ENCODE measurements around the gene HMOX2. TPM values are rescaled to one million over a fixed set of nuclear protein-coding genes. Genes with fewer than 3 reads are reported as not detected.

The HMOX2 gene
- total RNA-seq, 1 donor from 2014 or later: 75.2 TPM

GRCh38 chr16:4511441-4512082 lies 35.4 kb downstream of the HMOX2 start:
- Mint-ChIP-seq H3K9me3 (no peaks in the 10 kb centered on the region), H3K4me3 (ENCODE audit: low read depth) (no peak overlapping the region), H3K27ac (no peak overlapping the region), H3K27me3 (ENCODE audit: low read depth) (no peaks in the 10 kb centered on the region), H3K36me3 (ENCODE audit: low read depth) (peaks cover 66% of the 10 kb centered on the region), H3K4me1 (ENCODE audit: low read depth) (peaks cover 40% of the 10 kb centered on the region)
- intact Hi-C loops (cut with micrococcal nuclease): no loop called here
- DNase-seq (ENCODE audit: low spot score): no peak

- Mint-ChIP-seq H3K4me3 (ENCODE audit: low read depth) (no peak overlapping the region), H3K36me3 (ENCODE audit: low read depth) (peaks cover 62% of the 10 kb centered on the region), H3K4me1 (ENCODE audit: low read depth) (peaks cover 36% of the 10 kb centered on the region)
Observed at GRCh38 chr16:4512473-4512872, 36.3 kb downstream of the HMOX2 start.

GRCh38 chr16:4513086-4513860 lies 37.1 kb downstream of the HMOX2 start:
- no peak for DNase-seq (ENCODE audit: low spot score)
- Mint-ChIP-seq H3K4me3 (ENCODE audit: low read depth) (no peak overlapping the region), H3K36me3 (ENCODE audit: low read depth) (peaks cover 54% of the 10 kb centered on the region), H3K27me3 (ENCODE audit: low read depth) (no peaks in the 10 kb centered on the region), H3K9me3 (no peaks in the 10 kb centered on the region), H3K4me1 (ENCODE audit: low read depth) (peaks cover 36% of the 10 kb centered on the region), H3K27ac (peak overlapping the region; percentile 55)
- intact Hi-C loops (cut with micrococcal nuclease): no loop called here

More at GRCh38 chr16:4512473-4512872, 36.3 kb downstream of the HMOX2 start:
- DNase-seq (ENCODE audit: low spot score): no peak
- H3K9me3 Mint-ChIP-seq: no peaks in the 10 kb centered on the region
- no peaks in the 10 kb centered on the region for H3K27me3 Mint-ChIP-seq (ENCODE audit: low read depth)
- intact Hi-C loops (cut with micrococcal nuclease): no loop called here
- no peak overlapping the region for H3K27ac Mint-ChIP-seq

- Mint-ChIP-seq H3K4me3 (ENCODE audit: low read depth) (no peak overlapping the region), H3K27ac (peak overlapping the region; percentile 80), H3K4me1 (ENCODE audit: low read depth) (peaks cover 36% of the 10 kb centered on the region), H3K27me3 (ENCODE audit: low read depth) (no peaks in the 10 kb centered on the region), H3K9me3 (no peaks in the 10 kb centered on the region), H3K36me3 (ENCODE audit: low read depth) (peaks cover 50% of the 10 kb centered on the region)
- intact Hi-C loops (cut with micrococcal nuclease): loop anchor here (2.0 kb wide), 1 partner anchor 15 kb away; no protein-coding TSS in a partner anchor
- DNase-seq (ENCODE audit: low spot score): no peak
Observed at GRCh38 chr16:4513881-4514280, 37.7 kb downstream of the HMOX2 start.

- Mint-ChIP-seq H3K36me3 (ENCODE audit: low read depth) (peaks cover 43% of the 10 kb centered on the region), H3K27ac (peak overlapping the region; percentile 80), H3K4me3 (ENCODE audit: low read depth) (peak overlapping the region; percentile 34), H3K27me3 (ENCODE audit: low read depth) (no peaks in the 10 kb centered on the region), H3K4me1 (ENCODE audit: low read depth) (peaks cover 36% of the 10 kb centered on the region), H3K9me3 (no peaks in the 10 kb centered on the region)
- intact Hi-C loops (cut with micrococcal nuclease): loop anchor here (2.0 kb wide), 1 partner anchor 14 kb away; no protein-coding TSS in a partner anchor
- DNase-seq (ENCODE audit: low spot score): no peak
Observed at GRCh38 chr16:4514606-4515005, 38.4 kb downstream of the HMOX2 start.

- Mint-ChIP-seq H3K27ac (peak overlapping the region; percentile 80), H3K27me3 (ENCODE audit: low read depth) (no peaks in the 10 kb centered on the region), H3K36me3 (ENCODE audit: low read depth) (peaks cover 37% of the 10 kb centered on the region), H3K4me1 (ENCODE audit: low read depth) (peaks cover 37% of the 10 kb centered on the region), H3K4me3 (ENCODE audit: low read depth) (peak overlapping the region; percentile 47), H3K9me3 (no peaks in the 10 kb centered on the region)
- no peak for DNase-seq (ENCODE audit: low spot score)
- intact Hi-C loops (cut with micrococcal nuclease): loop anchor here (2.0 kb wide), 1 partner anchor 13 kb away; no protein-coding TSS in a partner anchor
Observed at GRCh38 chr16:4515611-4516233, 39.5 kb downstream of the HMOX2 start.

GRCh38 chr16:4517812-4518680 lies 41.8 kb downstream of the HMOX2 start:
- no peaks in the 10 kb centered on the region for H3K27me3 Mint-ChIP-seq (ENCODE audit: low read depth)
- no peak for DNase-seq (ENCODE audit: low spot score)
- H3K9me3 Mint-ChIP-seq: no peaks in the 10 kb centered on the region
- no peak overlapping the region for H3K27ac Mint-ChIP-seq
- intact Hi-C loops (cut with micrococcal nuclease): loop anchor here (1.0 kb wide), 1 partner anchor 30 kb away; no protein-coding TSS in a partner anchor
- H3K4me1 Mint-ChIP-seq (ENCODE audit: low read depth): peaks cover 30% of the 10 kb centered on the region
- H3K36me3 Mint-ChIP-seq (ENCODE audit: low read depth): peaks cover 21% of the 10 kb centered on the region
- no peak overlapping the region for H3K4me3 Mint-ChIP-seq (ENCODE audit: low read depth)

GRCh38 chr16:4519274-4520058 lies 43.3 kb downstream of the HMOX2 start:
- Mint-ChIP-seq H3K27ac (no peak overlapping the region), H3K27me3 (ENCODE audit: low read depth) (no peaks in the 10 kb centered on the region), H3K9me3 (no peaks in the 10 kb centered on the region), H3K4me3 (ENCODE audit: low read depth) (no peak overlapping the region), H3K4me1 (ENCODE audit: low read depth) (peaks cover 22% of the 10 kb centered on the region), H3K36me3 (ENCODE audit: low read depth) (peaks cover 22% of the 10 kb centered on the region)
- intact Hi-C loops (cut with micrococcal nuclease): no loop called here
- no peak for DNase-seq (ENCODE audit: low spot score)

GRCh38 chr16:4520913-4521312 lies 44.7 kb downstream of the HMOX2 start:
- Mint-ChIP-seq H3K27me3 (ENCODE audit: low read depth) (no peaks in the 10 kb centered on the region), H3K4me3 (ENCODE audit: low read depth) (no peak overlapping the region), H3K4me1 (ENCODE audit: low read depth) (peaks cover 7% of the 10 kb centered on the region), H3K36me3 (ENCODE audit: low read depth) (peaks cover 13% of the 10 kb centered on the region), H3K9me3 (no peaks in the 10 kb centered on the region), H3K27ac (no peak overlapping the region)
- intact Hi-C loops (cut with micrococcal nuclease): no loop called here
- DNase-seq (ENCODE audit: low spot score): no peak

GRCh38 chr16:4522051-4522581 lies 45.9 kb downstream of the HMOX2 start:
- no peaks in the 10 kb centered on the region for H3K27me3 Mint-ChIP-seq (ENCODE audit: low read depth)
- H3K4me3 Mint-ChIP-seq (ENCODE audit: low read depth): no peak overlapping the region
- no peak for DNase-seq (ENCODE audit: low spot score)
- intact Hi-C loops (cut with micrococcal nuclease): no loop called here
- no peak overlapping the region for H3K27ac Mint-ChIP-seq
- peaks cover 14% of the 10 kb centered on the region for H3K36me3 Mint-ChIP-seq (ENCODE audit: low read depth)
- H3K4me1 Mint-ChIP-seq (ENCODE audit: low read depth): peaks cover 8% of the 10 kb centered on the region
- no peaks in the 10 kb centered on the region for H3K9me3 Mint-ChIP-seq

- H3K36me3 Mint-ChIP-seq (ENCODE audit: low read depth): peaks cover 14% of the 10 kb centered on the region
- DNase-seq (ENCODE audit: low spot score): no peak
- peaks cover 11% of the 10 kb centered on the region for H3K4me1 Mint-ChIP-seq (ENCODE audit: low read depth)
- H3K4me3 Mint-ChIP-seq (ENCODE audit: low read depth): no peak overlapping the region
- H3K9me3 Mint-ChIP-seq: no peaks in the 10 kb centered on the region
- intact Hi-C loops (cut with micrococcal nuclease): no loop called here
- H3K27ac Mint-ChIP-seq: no peak overlapping the region
- no peaks in the 10 kb centered on the region for H3K27me3 Mint-ChIP-seq (ENCODE audit: low read depth)
Observed at GRCh38 chr16:4523686-4524085, 47.5 kb downstream of the HMOX2 start.
